Superior temporal gyrus (tissue), 1 donor: ENCODE measurements around the gene PLOD2.
"Not testable (repeated sequence)": the region's sequence is repeated elsewhere in the genome, so short reads cannot be mapped to it uniquely, and the experiment has no call there.

Experiments used
- DNase-seq: peaks from one replicate; pipeline ENCODE4 v3.0.0-alpha.2; 2016; ENCODE audit errors: extremely low spot score

PLOD2 gene

GRCh38 chr3:146139586-146140110 is 21.3 kb downstream of the PLOD2 start:
- DNase-seq = no peak

DNA sequence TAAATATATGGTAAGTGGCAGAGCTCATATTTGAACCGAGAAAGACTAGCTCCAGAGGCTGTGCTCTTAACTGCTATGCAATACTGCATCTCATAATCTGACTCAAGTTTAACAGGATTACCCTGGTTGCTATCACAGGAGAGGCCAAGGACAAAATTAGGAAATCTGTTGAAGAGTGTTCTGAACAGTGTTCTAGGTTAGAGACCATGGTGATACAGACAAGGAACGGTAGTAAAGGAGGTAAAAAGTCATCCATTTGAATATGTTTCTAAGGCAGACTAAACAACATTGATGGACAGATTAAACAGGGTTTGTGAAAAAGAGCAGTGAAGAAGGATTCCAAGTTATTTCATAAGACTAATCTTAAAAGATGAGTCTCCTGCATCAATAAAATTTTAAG is 22.1 kb downstream of the PLOD2 start:
- no peak for DNase-seq

GRCh38 chr3:146136647-146137046 is 24.3 kb downstream of the PLOD2 start:
- no peak for DNase-seq

GRCh38 chr3:146134348-146135117 is 26.5 kb downstream of the PLOD2 start:
- no peak for DNase-seq

DNA sequence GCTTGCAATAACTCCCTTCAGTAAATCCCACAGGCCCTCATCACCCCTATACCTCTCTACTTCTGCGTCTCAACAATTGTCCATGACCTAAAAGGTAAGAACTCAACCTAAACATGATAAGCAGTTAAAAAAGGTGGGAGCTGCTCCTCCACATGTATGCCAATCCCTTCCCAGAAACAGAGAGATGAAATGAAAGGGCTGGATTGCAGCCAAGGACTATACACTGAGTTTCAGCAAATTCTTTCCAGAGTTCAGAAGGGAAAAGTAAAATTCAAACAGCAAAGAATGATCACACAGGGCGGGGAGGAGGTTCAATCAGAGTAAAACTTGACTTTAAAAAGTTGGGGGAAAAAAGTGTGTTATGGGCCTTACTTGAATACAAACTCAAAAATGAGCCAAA is 27.5 kb downstream of the PLOD2 start:
- no peak for DNase-seq

DNA sequence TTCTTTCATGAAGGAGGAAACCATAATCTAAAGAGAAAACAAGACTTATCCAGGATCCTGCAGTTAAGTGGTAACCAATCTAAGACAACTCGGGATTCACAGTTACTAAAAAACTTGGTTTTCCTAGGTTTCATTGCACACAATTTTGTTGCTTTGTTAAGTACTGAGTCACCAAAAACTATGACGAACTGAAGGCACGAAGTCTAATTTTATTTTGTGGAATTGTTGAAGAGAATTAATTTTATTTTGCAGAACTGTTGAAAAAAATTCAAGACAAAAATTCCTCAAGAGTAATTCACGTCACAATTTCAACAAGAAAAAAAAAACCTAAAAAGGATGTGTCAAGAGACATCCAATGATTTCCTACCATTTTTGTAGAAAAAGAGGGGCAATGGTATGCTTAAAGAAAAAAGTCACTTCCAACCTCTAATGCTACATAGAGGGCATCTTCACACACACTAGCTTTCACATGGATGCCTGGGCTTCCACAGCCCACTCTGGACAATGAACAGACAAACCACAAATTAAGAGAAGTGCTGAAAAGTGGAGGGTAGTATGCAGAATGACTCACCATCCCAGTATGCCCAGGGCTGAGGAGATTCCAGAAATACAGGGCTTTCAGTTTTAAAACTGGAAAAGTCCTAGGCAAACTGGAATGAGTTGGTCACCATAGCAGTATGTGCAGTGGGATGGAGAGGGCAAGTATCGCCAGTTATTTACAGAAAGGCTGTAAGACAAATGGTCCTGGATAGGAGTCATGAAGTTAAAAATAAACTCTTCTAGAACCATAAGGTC is 29.2 kb downstream of the PLOD2 start:
- no peak for DNase-seq

- no peak for DNase-seq
Observed at GRCh38 chr3:146130881-146131371, 30.1 kb downstream of the PLOD2 start.

GRCh38 chr3:146129750-146130149 is 31.2 kb downstream of the PLOD2 start:
- DNase-seq = no peak

DNA sequence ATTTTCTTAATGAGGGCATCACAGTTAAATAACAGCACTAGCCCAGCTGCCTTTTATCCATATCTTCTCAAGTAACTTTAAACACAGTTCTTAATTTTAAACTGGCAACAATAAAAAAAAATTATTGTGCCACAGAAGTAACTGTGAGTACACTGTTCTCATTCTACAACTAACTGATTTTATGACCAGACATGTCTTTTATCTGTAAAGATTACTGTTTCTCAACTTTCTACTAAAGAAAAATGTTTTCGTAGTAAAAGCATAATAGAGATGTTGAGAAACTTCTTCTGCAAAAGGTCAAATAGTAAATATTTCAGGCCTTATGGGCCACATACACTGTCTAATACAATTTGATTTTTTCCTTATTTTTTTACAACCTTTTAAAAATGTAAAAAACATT is 32.0 kb downstream of the PLOD2 start:
- no peak for DNase-seq

- DNase-seq = no peak
Observed at GRCh38 chr3:146128179-146128578, 32.8 kb downstream of the PLOD2 start.

GRCh38 chr3:146125951-146126350 is 35.0 kb downstream of the PLOD2 start:
- DNase-seq = no peak

- no peak for DNase-seq
Observed at GRCh38 chr3:146124126-146124801, 36.7 kb downstream of the PLOD2 start.

DNA sequence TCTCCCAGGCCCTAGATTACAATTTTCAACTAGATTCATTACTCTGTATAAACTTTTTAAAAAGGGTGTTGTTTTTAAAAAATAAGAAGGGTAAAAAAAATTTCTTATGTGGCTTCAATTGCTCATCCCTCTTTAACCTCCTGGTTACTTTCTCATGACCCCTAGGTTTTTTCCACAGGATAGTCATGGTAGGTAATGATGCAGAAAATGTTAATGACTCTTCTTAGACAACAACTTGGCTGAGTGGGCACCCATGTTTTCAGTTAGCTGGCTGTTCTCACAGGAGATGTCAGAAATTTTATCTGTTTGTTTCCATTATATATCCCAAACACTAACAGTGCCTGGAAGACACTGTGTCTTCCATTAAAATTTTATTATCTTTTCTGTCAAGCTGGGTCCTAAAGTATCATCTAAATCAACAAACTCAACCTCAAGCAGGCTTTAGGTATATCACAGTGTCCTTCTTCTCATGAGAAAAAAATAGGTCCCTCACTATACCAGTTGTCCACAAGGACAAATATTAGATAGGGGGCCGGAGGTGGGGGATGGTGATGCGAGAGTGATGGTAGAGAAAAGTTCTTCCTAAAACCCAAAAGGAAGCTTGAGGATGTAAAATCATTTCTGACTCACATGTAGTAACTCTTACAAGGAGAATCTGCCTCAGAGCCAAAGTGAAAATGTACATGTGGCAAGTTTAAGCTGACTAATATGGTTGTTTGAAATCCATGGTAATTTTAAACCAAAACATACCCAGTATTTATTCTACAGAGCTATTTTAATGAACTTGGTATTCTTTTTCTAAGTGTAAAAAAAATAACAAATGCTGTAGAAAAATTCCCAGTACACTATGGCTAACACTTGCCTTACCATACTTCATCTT is 43.3 kb downstream of the PLOD2 start:
- DNase-seq = no peak

- no peak for DNase-seq
Observed at GRCh38 chr3:146115619-146116018, 45.4 kb downstream of the PLOD2 start.

- DNase-seq = not testable (repeated sequence)
Observed at GRCh38 chr3:146113804-146114203, 47.2 kb downstream of the PLOD2 start.

DNA sequence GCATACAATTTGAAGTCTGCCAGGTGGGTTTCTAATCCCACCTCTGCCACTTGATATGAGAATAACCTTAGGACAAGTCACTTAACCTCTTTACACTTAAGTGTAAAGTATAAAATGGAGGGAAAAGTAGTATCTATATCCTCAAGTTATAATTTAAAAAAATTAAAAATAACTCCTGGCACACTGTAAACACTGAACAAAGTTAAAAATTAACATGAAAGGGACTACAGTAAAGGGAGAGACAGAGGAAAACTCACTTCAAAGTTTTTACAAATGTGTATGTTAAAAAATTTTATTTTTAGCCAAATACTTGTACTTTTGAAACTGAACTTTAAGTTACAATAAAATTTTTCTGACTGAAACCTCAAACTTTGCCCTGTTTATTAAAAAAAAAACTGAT is 49.6 kb downstream of the PLOD2 start:
- DNase-seq = no peak

DNA sequence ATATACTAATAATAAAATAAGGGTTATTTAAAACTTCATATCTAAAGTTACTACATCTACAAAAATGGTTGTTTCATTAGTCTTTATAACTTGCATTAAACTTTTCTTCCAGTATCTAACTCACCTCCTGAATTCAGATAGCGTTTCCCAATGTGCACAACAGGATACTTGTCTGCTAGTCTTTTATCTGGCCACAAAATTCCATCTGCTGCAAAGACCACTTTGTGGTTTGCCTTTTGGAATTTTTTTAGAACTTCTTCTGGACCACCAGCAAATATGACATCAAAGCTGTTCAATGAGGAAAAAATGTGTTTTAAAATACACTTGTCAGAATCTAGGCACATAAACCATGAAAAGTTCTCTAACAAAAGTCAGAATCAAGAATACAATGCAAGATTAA is 50.8 kb downstream of the PLOD2 start:
- no peak for DNase-seq

- DNase-seq = no peak
Observed at GRCh38 chr3:146106986-146107385, 54.0 kb downstream of the PLOD2 start.

DNA sequence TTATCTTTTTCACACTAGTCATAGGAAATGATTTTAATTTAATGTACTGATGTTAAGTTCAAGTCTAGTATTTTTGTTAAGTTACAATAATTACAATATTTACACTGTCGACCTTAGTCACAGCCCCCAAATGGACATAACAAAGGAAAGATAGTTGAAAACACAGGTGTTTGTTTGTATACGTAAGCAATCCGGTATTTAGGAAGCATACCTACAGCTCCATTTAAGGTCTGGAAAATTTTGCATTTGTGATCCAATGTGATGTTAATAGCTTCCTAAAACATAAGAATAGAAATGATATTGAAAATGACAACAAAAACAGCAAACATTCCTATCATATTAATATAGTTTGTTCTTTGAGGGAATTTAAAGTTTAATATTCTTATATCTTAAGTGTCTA is 56.9 kb downstream of the PLOD2 start:
- DNase-seq = no peak

- DNase-seq = no peak
Observed at GRCh38 chr3:146102885-146103284, 58.1 kb downstream of the PLOD2 start.

DNA sequence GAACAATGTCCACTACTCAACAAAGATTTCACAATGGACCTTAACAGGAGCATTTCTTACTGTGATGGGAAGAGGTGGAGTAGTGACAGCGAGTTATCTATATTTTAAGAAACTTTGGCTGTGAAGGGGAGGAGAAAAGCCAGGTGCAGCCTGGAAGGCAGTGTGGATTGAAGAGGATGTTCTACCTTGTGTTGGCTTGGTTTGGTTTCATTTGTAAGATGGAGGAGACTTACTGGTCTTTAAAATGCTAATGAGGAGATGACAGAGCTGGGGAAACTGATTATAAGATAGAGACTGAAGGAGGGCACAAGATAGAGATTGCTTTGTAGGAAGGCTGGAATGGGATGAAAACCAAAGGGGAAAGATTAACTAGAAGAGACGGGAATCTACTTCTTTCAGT is 59.4 kb downstream of the PLOD2 start:
- DNase-seq = no peak
